Stimulated activated effector memory CD8-positive, alpha-beta T cell treated with anti-CD3 and anti-CD28 coated beads, Interleukin-12 subunit alpha, Interleukin-12 subunit beta, amount 100 ng/mL, for 72 hours (primary cell): ENCODE results near the gene CILP.
"Not testable (repeated sequence)": the region's sequence is repeated elsewhere in the genome, so short reads cannot be mapped to it uniquely, and the experiment has no call there.

Source experiments
- ATAC-seq: fragments of 150-1000 bp; cut with Tn5 transposase; 2 replicates; pipeline ENCODE4 v1.10.0; 2021
- DNase-seq, 2 donors: peaks; one replicate each; pipeline ENCODE4 v3.0.0; 2021 to 2022; ENCODE audit warnings: low spot score in 2 of 2
- H3K27ac Mint-ChIP-seq: one replicate; pipeline ENCODE4 v1.8.0; 2022; ENCODE audit warnings: mild to moderate bottlenecking, mixed read lengths
- H3K36me3 Mint-ChIP-seq: one replicate; pipeline ENCODE4 v1.8.0; 2022; ENCODE audit warnings: mild to moderate bottlenecking, mixed read lengths
- H3K4me1 Mint-ChIP-seq: one replicate; pipeline ENCODE4 v1.8.0; 2022; ENCODE audit warnings: mixed read lengths
- H3K4me3 Mint-ChIP-seq: one replicate; pipeline ENCODE4 v1.8.0; 2022; ENCODE audit warnings: mild to moderate bottlenecking, mixed read lengths
- H3K9me3 Mint-ChIP-seq: one replicate; pipeline ENCODE4 v1.8.0; 2022; ENCODE audit warnings: mixed read lengths

CILP gene

GRCh38 chr15:65189102-65189740 is 22.1 kb downstream of the CILP start:
- H3K9me3 Mint-ChIP-seq = no peaks in the 10 kb centered on the region
- peaks cover 7% of the 10 kb centered on the region for H3K4me1 Mint-ChIP-seq
- DNase-seq (no peak), ATAC-seq (no peak)
- peaks cover 10% of the 10 kb centered on the region for H3K36me3 Mint-ChIP-seq
- H3K27ac Mint-ChIP-seq = no peak overlapping the region
- H3K4me3 Mint-ChIP-seq = no peak overlapping the region

GRCh38 chr15:65188472-65188871 is 22.8 kb downstream of the CILP start:
- DNase-seq, ATAC-seq, H3K4me1 Mint-ChIP-seq, H3K9me3 Mint-ChIP-seq, H3K27ac Mint-ChIP-seq, H3K4me3 Mint-ChIP-seq: not testable (repeated sequence)
- H3K36me3 Mint-ChIP-seq = peaks cover 18% of the 10 kb centered on the region

GRCh38 chr15:65184868-65185717 is 26.2 kb downstream of the CILP start, which contains the start of gene CLPX:
Gene CLPX, minus strand, starts transcription at chr15:65185342. Its CDS starts 189 bp downstream, at chr15:65185153.
- Mint-ChIP-seq H3K9me3 (no peaks in the 10 kb centered on the region), H3K27ac (peak within 1 kb of the TSS; percentile 95), H3K4me3 (peak within 1 kb of the TSS; percentile 88), H3K36me3 (peaks cover 48% of the 10 kb centered on the region), H3K4me1 (peaks cover 12% of the 10 kb centered on the region)
- ATAC-seq = peak; percentile 91
- DNase-seq = peak; percentile 80 to 92

GRCh38 chr15:65184305-65184867 is 26.9 kb downstream of the CILP start:
- Mint-ChIP-seq H3K4me3 (peak overlapping the region; percentile 88), H3K27ac (peak overlapping the region; percentile 95), H3K4me1 (peaks cover 12% of the 10 kb centered on the region), H3K36me3 (peaks cover 56% of the 10 kb centered on the region), H3K9me3 (no peaks in the 10 kb centered on the region)
- DNase-seq (peak; percentile 23 to 79), ATAC-seq (peak; percentile 50)

- Mint-ChIP-seq H3K9me3 (no peaks in the 10 kb centered on the region), H3K36me3 (peaks cover 61% of the 10 kb centered on the region), H3K27ac (peak overlapping the region; percentile 95), H3K4me1 (peaks cover 12% of the 10 kb centered on the region), H3K4me3 (peak overlapping the region; percentile 88)
- DNase-seq (no peak), ATAC-seq (no peak)
Observed at GRCh38 chr15:65183865-65184159, 27.5 kb downstream of the CILP start.

GRCh38 chr15:65182538-65182937 is 28.7 kb downstream of the CILP start:
- H3K9me3 Mint-ChIP-seq = no peaks in the 10 kb centered on the region
- peaks cover 12% of the 10 kb centered on the region for H3K4me1 Mint-ChIP-seq
- ATAC-seq = no peak
- H3K27ac Mint-ChIP-seq = peak overlapping the region; percentile 95
- DNase-seq = no peak
- peak overlapping the region; percentile 88 for H3K4me3 Mint-ChIP-seq
- H3K36me3 Mint-ChIP-seq = peaks cover 74% of the 10 kb centered on the region

- Mint-ChIP-seq H3K27ac (peak overlapping the region; percentile 50), H3K4me1 (peaks cover 12% of the 10 kb centered on the region), H3K36me3 (peaks cover 82% of the 10 kb centered on the region)
- ATAC-seq, DNase-seq, H3K4me3 Mint-ChIP-seq, H3K9me3 Mint-ChIP-seq: not testable (repeated sequence)
Observed at GRCh38 chr15:65181582-65182353, 29.5 kb downstream of the CILP start.

- Mint-ChIP-seq H3K36me3 (peaks cover 92% of the 10 kb centered on the region), H3K9me3 (no peaks in the 10 kb centered on the region), H3K4me3 (no peak overlapping the region), H3K27ac (no peak overlapping the region), H3K4me1 (peaks cover 5% of the 10 kb centered on the region)
- DNase-seq (no peak), ATAC-seq (no peak)
Observed at GRCh38 chr15:65180167-65180566, 31.1 kb downstream of the CILP start.

GRCh38 chr15:65177901-65178300 is 33.4 kb downstream of the CILP start:
- H3K4me3 Mint-ChIP-seq = no peak overlapping the region
- H3K36me3 Mint-ChIP-seq = peaks cover 98% of the 10 kb centered on the region
- DNase-seq (no peak), ATAC-seq (no peak)
- no peaks in the 10 kb centered on the region for H3K9me3 Mint-ChIP-seq
- H3K4me1 Mint-ChIP-seq = no peaks in the 10 kb centered on the region
- no peak overlapping the region for H3K27ac Mint-ChIP-seq

GRCh38 chr15:65176056-65176455 is 35.2 kb downstream of the CILP start:
- H3K9me3 Mint-ChIP-seq = no peaks in the 10 kb centered on the region
- ATAC-seq = no peak
- H3K4me3 Mint-ChIP-seq = no peak overlapping the region
- no peaks in the 10 kb centered on the region for H3K4me1 Mint-ChIP-seq
- no peak overlapping the region for H3K27ac Mint-ChIP-seq
- H3K36me3 Mint-ChIP-seq = peaks cover 100% of the 10 kb centered on the region
- no peak for DNase-seq

- no peak for ATAC-seq
- Mint-ChIP-seq H3K27ac (no peak overlapping the region), H3K4me3 (no peak overlapping the region), H3K36me3 (peaks cover 100% of the 10 kb centered on the region), H3K4me1 (no peaks in the 10 kb centered on the region), H3K9me3 (no peaks in the 10 kb centered on the region)
- no peak for DNase-seq
Observed at GRCh38 chr15:65175511-65175910, 35.8 kb downstream of the CILP start.

GRCh38 chr15:65174509-65174908 is 36.8 kb downstream of the CILP start:
- Mint-ChIP-seq H3K9me3 (no peaks in the 10 kb centered on the region), H3K36me3 (peaks cover 100% of the 10 kb centered on the region), H3K4me1 (no peaks in the 10 kb centered on the region), H3K4me3 (no peak overlapping the region), H3K27ac (no peak overlapping the region)
- no peak for DNase-seq
- ATAC-seq = no peak

GRCh38 chr15:65172531-65172930 is 38.7 kb downstream of the CILP start:
- Mint-ChIP-seq H3K36me3 (peaks cover 100% of the 10 kb centered on the region), H3K27ac (no peak overlapping the region)
- no peak for DNase-seq

GRCh38 chr15:65171428-65171827 is 39.8 kb downstream of the CILP start:
- H3K36me3 Mint-ChIP-seq = peaks cover 100% of the 10 kb centered on the region
- H3K4me3 Mint-ChIP-seq = no peak overlapping the region
- no peaks in the 10 kb centered on the region for H3K9me3 Mint-ChIP-seq
- no peak overlapping the region for H3K27ac Mint-ChIP-seq
- DNase-seq = no peak
- ATAC-seq = no peak
- no peaks in the 10 kb centered on the region for H3K4me1 Mint-ChIP-seq

More at GRCh38 chr15:65172531-65172930, 38.7 kb downstream of the CILP start:
- ATAC-seq = no peak
- no peaks in the 10 kb centered on the region for H3K4me1 Mint-ChIP-seq
- H3K4me3 Mint-ChIP-seq = no peak overlapping the region
- no peaks in the 10 kb centered on the region for H3K9me3 Mint-ChIP-seq

GRCh38 chr15:65165875-65166274 is 45.4 kb downstream of the CILP start:
- Mint-ChIP-seq H3K4me3 (no peak overlapping the region), H3K36me3 (peaks cover 93% of the 10 kb centered on the region), H3K4me1 (no peaks in the 10 kb centered on the region), H3K9me3 (no peaks in the 10 kb centered on the region), H3K27ac (no peak overlapping the region)
- DNase-seq (no peak), ATAC-seq (no peak)
